GM12874 (cell line): Measurements from ENCODE around the gene CCDC47.

Experiments used
- CTCF ChIP-seq: IDR thresholded peaks from 2 replicates; pipeline ENCODE4 v1.5.1; 2011; ENCODE audit warnings: low read depth, mild to moderate bottlenecking, control low read depth, low read length, moderate library complexity; ENCODE audit not compliant: insufficient read depth

The CCDC47 gene

GRCh38 chr17:63817736-63818385 lies 44.5 kb upstream of the CCDC47 start:
- no peak for TF ChIP-seq CTCF

- no peak for TF ChIP-seq CTCF
These were observed 43.3 kb upstream of the CCDC47 start for GRCh38 chr17:63816669-63817068.

GRCh38 chr17:63816123-63816522 lies 42.7 kb upstream of the CCDC47 start:
- TF ChIP-seq CTCF, result no peak

GRCh38 chr17:63809970-63810369 lies 36.6 kb upstream of the CCDC47 start:
- TF ChIP-seq CTCF, result no peak

- no peak for TF ChIP-seq CTCF
These were observed 32.2 kb upstream of the CCDC47 start for GRCh38 chr17:63805591-63805990.

- TF ChIP-seq CTCF, result no peak
These were observed 30.9 kb upstream of the CCDC47 start for GRCh38 chr17:63804328-63804727.

- no peak for TF ChIP-seq CTCF
These were observed 27.4 kb upstream of the CCDC47 start for GRCh38 chr17:63800783-63801182.
